ENCODE results near the gene IL36G.

The IL36G gene

DNA sequence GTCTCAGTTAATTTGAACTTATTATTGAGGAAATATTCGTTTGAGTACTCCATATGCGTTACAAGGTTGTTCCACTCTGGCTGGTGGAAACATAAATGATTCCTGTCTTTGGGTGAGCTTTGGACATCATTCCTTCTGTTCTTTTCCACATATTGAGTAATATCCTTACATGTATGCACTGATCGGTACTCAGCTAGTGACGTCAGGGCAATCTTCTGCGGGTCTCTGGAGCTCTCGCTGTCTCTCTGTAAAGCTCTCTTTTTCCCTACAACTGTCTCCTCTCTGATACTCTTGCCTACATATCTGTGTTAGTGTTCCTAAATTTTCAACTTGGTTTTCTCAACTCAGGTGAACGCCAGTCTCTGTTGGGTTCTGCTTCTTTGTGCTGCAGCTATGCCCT is 23.4 kb upstream of the IL36G start:
- DNase-seq (ENCODE audit: low spot score in 2 of 2): no peak
- peaks cover 8% of the 10 kb centered on the region; the same call in 1 of the 2 replicates for H3K27me3 ChIP-seq (ENCODE audit: low read depth)
- no peak overlapping the region for H3K4me3 ChIP-seq
- H3K36me3 ChIP-seq (replicated peaks): no peaks in the 10 kb centered on the region
- no peaks in the 10 kb centered on the region; the same call in 1 of the 2 replicates for H3K9me3 ChIP-seq
- in situ Hi-C loops (cut with MboI; ENCODE audit: low sequenced_read_pairs): loop anchor here (25.0 kb wide), 1 partner anchor 342 kb away; no protein-coding TSS in a partner anchor
- H3K4me1 ChIP-seq: no peaks in the 10 kb centered on the region

GRCh38 chr2:112957511-112957910 is 20.3 kb upstream of the IL36G start:
- H3K4me3 ChIP-seq: no peak overlapping the region
- no peak for DNase-seq (ENCODE audit: low spot score in 2 of 2)
- H3K4me1 ChIP-seq: no peaks in the 10 kb centered on the region
- peaks cover 8% of the 10 kb centered on the region; the same call in 1 of the 2 replicates for H3K27me3 ChIP-seq (ENCODE audit: low read depth)
- H3K36me3 ChIP-seq (replicated peaks): no peaks in the 10 kb centered on the region
- H3K9me3 ChIP-seq: no peaks in the 10 kb centered on the region
- in situ Hi-C loops (cut with MboI; ENCODE audit: low sequenced_read_pairs): loop anchor here (25.0 kb wide), 1 partner anchor 345 kb away; no protein-coding TSS in a partner anchor

DNA sequence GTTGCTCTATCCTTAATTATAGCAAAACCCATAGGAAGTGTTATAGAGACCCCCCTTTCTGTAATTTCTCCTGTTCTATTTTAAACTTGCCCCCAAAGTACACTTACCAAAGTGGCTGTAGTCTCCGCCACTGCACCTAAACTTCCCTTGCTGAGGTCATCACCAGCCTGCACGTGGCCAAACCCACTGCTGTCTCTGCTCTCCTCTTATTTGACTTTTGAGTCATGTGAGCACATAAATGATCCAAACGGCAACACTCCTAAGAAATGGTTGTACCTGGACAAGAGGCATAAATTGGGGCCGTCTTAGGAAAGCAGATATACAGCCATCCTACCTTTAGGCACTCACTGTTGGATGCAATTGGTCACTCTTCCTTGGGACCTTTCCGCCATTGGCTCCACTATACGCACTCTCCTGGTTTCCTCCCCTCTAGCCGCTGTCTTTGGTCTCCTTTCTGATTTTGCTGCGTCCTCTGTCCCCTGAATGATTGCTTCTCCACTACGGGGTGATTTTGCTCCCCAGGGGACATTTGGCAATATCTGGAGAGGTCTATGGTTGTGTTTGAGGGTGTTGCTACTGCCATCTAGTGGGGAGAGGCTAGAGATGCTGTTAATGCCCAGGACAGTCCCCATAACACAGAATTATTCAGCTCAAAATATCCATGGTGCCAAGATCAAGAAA is 19.2 kb upstream of the IL36G start:
- in situ Hi-C loops (cut with MboI; ENCODE audit: low sequenced_read_pairs): loop anchor here (25.0 kb wide), 1 partner anchor 346 kb away; no protein-coding TSS in a partner anchor

DNA sequence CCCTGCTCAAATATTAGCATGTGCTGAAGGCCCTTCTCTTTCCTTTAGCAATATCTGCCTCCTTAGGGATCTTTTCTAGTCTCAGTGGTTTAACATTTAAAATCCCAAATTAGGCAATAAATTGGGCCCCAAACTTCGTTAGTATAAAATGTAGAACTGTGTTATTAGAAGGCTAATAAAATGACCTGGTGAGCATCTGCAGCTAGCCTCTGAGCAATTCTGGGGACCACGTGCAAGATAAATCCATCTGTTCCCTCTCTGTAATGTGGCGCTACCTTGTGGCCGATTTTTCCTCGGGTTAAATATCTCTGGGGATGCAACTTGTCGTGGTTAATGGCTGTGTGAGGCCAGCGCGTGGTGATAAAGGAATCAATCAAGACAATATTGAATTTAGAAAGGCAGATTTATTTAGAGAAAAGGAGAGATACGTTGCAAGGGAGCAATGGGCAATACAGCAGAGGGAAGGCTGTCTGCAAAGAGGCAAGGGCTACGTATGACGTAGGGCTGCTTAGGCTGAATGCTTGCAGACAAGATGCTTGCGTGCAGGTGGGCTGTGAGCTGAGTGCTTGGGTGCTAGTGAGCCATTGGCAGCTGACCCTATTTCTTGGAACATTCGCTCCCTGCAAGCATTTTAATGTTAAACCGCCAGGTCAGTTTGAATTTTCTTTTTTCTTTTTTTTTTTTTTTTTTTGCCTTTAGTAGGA is 18.5 kb upstream of the IL36G start:
- Histone ChIP-seq H3K4me3 (no peak overlapping the region), H3K36me3 (replicated peaks) (no peaks in the 10 kb centered on the region), H3K9me3 (no peaks in the 10 kb centered on the region), H3K27me3 (ENCODE audit: low read depth) (peaks cover 8% of the 10 kb centered on the region; the same call in 1 of the 2 replicates), H3K4me1 (no peaks in the 10 kb centered on the region)
- DNase-seq (ENCODE audit: low spot score in 2 of 2): peak in 1 of 2 experiments; percentile 16
- in situ Hi-C loops (cut with MboI; ENCODE audit: low sequenced_read_pairs): loop anchor here (25.0 kb wide), 1 partner anchor 347 kb away; no protein-coding TSS in a partner anchor

More for the DNA sequence above, 19.2 kb upstream of the IL36G start:
- peak; percentile 54 to 61 for DNase-seq (ENCODE audit: low spot score in 2 of 2)
- H3K36me3 ChIP-seq (replicated peaks): no peaks in the 10 kb centered on the region
- no peak overlapping the region for H3K4me3 ChIP-seq
- no peaks in the 10 kb centered on the region for H3K4me1 ChIP-seq
- H3K27me3 ChIP-seq (ENCODE audit: low read depth): peaks cover 8% of the 10 kb centered on the region; the same call in 1 of the 2 replicates
- H3K9me3 ChIP-seq: no peaks in the 10 kb centered on the region

- H3K36me3 ChIP-seq (replicated peaks): no peaks in the 10 kb centered on the region
- H3K9me3 ChIP-seq: no peaks in the 10 kb centered on the region
- in situ Hi-C loops (cut with MboI; ENCODE audit: low sequenced_read_pairs): loop anchor here (25.0 kb wide), 1 partner anchor 348 kb away; no protein-coding TSS in a partner anchor
- peaks cover 13% of the 10 kb centered on the region for H3K27me3 ChIP-seq (ENCODE audit: low read depth)
- no peak for DNase-seq (ENCODE audit: low spot score in 2 of 2)
- no peaks in the 10 kb centered on the region for H3K4me1 ChIP-seq
- no peak overlapping the region for H3K4me3 ChIP-seq
Observed at GRCh38 chr2:112960230-112960825, 17.5 kb upstream of the IL36G start.

DNA sequence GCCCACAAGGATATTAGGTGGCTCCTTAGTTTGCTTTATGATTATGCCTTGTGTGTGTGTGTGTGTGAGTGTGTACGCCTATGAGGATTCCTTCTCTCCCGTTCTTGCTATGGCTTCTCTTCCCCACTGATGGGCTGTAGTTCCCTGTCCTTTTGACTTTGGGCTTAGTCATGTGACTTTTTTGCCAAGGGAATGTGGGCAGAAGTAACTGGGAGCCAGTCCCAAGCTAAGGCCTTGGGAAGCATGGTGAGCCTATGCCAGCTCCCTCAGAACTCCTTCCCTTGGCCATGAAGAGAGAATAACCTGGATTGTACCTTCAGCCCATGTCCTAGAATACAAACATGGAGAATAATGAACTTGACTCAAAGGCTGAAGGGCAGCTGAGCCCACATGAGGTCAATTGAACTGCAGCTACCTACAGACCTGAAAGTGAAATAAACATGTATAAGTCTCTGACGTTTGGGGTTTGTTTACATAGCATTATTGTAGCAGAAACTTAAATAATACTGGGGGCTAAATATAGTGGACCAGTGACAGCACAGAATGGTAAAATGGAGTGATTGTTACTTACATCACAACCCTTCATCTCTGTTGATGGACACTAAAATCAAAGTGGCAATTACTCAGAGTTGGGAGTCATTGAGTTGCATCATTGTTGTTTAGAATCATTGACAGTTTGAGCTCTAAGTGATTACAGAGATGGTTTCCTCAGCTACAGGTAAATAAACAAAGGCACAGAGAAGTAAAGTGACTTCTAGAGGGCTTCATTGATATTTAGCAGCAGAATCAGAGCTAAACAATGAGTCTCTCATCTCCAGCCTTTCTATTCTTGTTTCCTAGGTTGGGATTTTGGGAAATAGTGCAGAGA is 15.3 kb upstream of the IL36G start:
- H3K4me3 ChIP-seq: no peak overlapping the region
- no peaks in the 10 kb centered on the region for H3K4me1 ChIP-seq
- no peak for DNase-seq (ENCODE audit: low spot score in 2 of 2)
- peaks cover 8% of the 10 kb centered on the region; the same call in 1 of the 2 replicates for H3K27me3 ChIP-seq (ENCODE audit: low read depth)
- in situ Hi-C loops (cut with MboI; ENCODE audit: low sequenced_read_pairs): loop anchor here (25.0 kb wide), 1 partner anchor 350 kb away; no protein-coding TSS in a partner anchor
- no peaks in the 10 kb centered on the region for H3K36me3 ChIP-seq (replicated peaks)
- no peaks in the 10 kb centered on the region for H3K9me3 ChIP-seq

GRCh38 chr2:112967023-112967422 is 10.8 kb upstream of the IL36G start:
- in situ Hi-C loops (cut with MboI; ENCODE audit: low sequenced_read_pairs): loop anchor here (25.0 kb wide), 1 partner anchor 355 kb away; no protein-coding TSS in a partner anchor
- Histone ChIP-seq H3K9me3 (no peaks in the 10 kb centered on the region), H3K27me3 (ENCODE audit: low read depth) (peaks cover 8% of the 10 kb centered on the region; the same call in 1 of the 2 replicates), H3K4me3 (no peak overlapping the region), H3K4me1 (no peaks in the 10 kb centered on the region), H3K36me3 (replicated peaks) (no peaks in the 10 kb centered on the region)
- no peak for DNase-seq (ENCODE audit: low spot score in 2 of 2)

GRCh38 chr2:112972423-112973086 is 5.3 kb upstream of the IL36G start:
- H3K36me3 ChIP-seq (replicated peaks): no peaks in the 10 kb centered on the region
- no peak overlapping the region for H3K4me3 ChIP-seq
- H3K27me3 ChIP-seq (ENCODE audit: low read depth): no peaks in the 10 kb centered on the region
- no peaks in the 10 kb centered on the region for H3K9me3 ChIP-seq
- H3K4me1 ChIP-seq: no peaks in the 10 kb centered on the region
- DNase-seq (ENCODE audit: low spot score in 2 of 2): no peak
- in situ Hi-C loops (cut with MboI; ENCODE audit: low sequenced_read_pairs): loop anchor here (25.0 kb wide), 1 partner anchor 360 kb away; no protein-coding TSS in a partner anchor

DNA sequence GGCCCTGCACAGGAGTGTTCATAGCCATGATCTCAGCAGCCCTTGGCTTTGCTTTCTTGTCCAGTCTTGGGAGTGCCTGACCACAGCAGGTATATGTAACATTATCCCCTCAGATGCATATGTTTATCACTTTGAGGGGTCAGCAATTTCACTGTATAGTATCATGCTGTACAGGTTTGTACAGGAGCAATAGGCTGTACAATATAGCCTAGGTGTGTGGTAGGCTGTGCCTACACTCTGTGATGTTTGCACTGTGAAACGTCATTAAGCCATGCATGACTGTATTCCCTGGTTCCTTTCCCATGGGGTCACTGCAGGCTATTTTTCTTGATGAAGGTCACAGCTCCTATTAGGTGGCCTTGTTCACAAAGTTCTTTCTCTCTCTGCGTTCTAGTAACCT is 4.7 kb upstream of the IL36G start:
- Histone ChIP-seq H3K9me3 (no peaks in the 10 kb centered on the region), H3K27me3 (ENCODE audit: low read depth) (no peaks in the 10 kb centered on the region), H3K4me3 (no peak overlapping the region), H3K4me1 (no peaks in the 10 kb centered on the region), H3K36me3 (replicated peaks) (no peaks in the 10 kb centered on the region)
- in situ Hi-C loops (cut with MboI; ENCODE audit: low sequenced_read_pairs): loop anchor here (25.0 kb wide), 1 partner anchor 361 kb away; no protein-coding TSS in a partner anchor
- no peak for DNase-seq (ENCODE audit: low spot score in 2 of 2)

- H3K36me3 ChIP-seq (replicated peaks): no peaks in the 10 kb centered on the region
Observed at GRCh38 chr2:112979731-112980130, 1.9 kb downstream of the IL36G start.

GRCh38 chr2:112980537-112980936 is 2.7 kb downstream of the IL36G start:
- in situ Hi-C loops (cut with MboI; ENCODE audit: low sequenced_read_pairs): no loop called here
- no peaks in the 10 kb centered on the region for H3K36me3 ChIP-seq (replicated peaks)
- no peaks in the 10 kb centered on the region for H3K4me1 ChIP-seq
- no peak for DNase-seq (ENCODE audit: low spot score in 2 of 2)
- H3K27me3 ChIP-seq (ENCODE audit: low read depth): no peaks in the 10 kb centered on the region
- H3K4me3 ChIP-seq: no peak overlapping the region
- no peaks in the 10 kb centered on the region for H3K9me3 ChIP-seq

More at GRCh38 chr2:112979731-112980130, 1.9 kb downstream of the IL36G start:
- no peak overlapping the region for H3K4me3 ChIP-seq
- no peaks in the 10 kb centered on the region for H3K27me3 ChIP-seq (ENCODE audit: low read depth)
- no peak for DNase-seq (ENCODE audit: low spot score in 2 of 2)
- in situ Hi-C loops (cut with MboI; ENCODE audit: low sequenced_read_pairs): no loop called here
- no peaks in the 10 kb centered on the region for H3K9me3 ChIP-seq
- no peaks in the 10 kb centered on the region for H3K4me1 ChIP-seq

- Histone ChIP-seq H3K36me3 (replicated peaks) (no peaks in the 10 kb centered on the region), H3K9me3 (no peaks in the 10 kb centered on the region), H3K27me3 (ENCODE audit: low read depth) (no peaks in the 10 kb centered on the region), H3K4me3 (no peak overlapping the region), H3K4me1 (no peaks in the 10 kb centered on the region)
- in situ Hi-C loops (cut with MboI; ENCODE audit: low sequenced_read_pairs): no loop called here
- DNase-seq (ENCODE audit: low spot score in 2 of 2): no peak
Observed at GRCh38 chr2:112985090-112985489, 7.3 kb downstream of the IL36G start.
